Muscle of arm (tissue), 14 donors: ENCODE data around the gene KCNMB3. TPM values are rescaled to one million over a fixed set of nuclear protein-coding genes. Genes with fewer than 3 reads are reported as not detected.
"Not testable (repeated sequence)": the region's sequence is repeated elsewhere in the genome, so short reads cannot be mapped to it uniquely, and the experiment has no call there.

ENCODE experiments used
- DNase-seq: peaks from one replicate; pipeline ENCODE4 v3.0.0-alpha.2; 2013
- long read RNA-seq, 11 donors: transcript quantifications; one replicate each; lab custom pipeline, GENCODE V29; 2026
- polyA plus RNA-seq, 12 donors: library from polyadenylated mRNA; unstranded; fragments of 120-200 nt; gene quantifications; one replicate each; pipeline ENCODE4 v1.2.1, GENCODE V29; 2013; ENCODE audit not compliant: insufficient read length in 12 of 12

Gene KCNMB3
- 1 to 10 TPM in 10 of 12 donors, not detected in 2; 2.5 to 7.3 (median 4.3) TPM for polyA plus RNA-seq
- long read RNA-seq, donor 1: 0 reads
- long read RNA-seq, donor 2, partial matches to known transcripts: 0 of 1 reads
- long read RNA-seq, donor 2, other reads (novel, unspliced or antisense): 0 of 1 reads
- long read RNA-seq, donor 3, full-length matches to known transcripts: 1 of 1 reads
- long read RNA-seq, donor 3, partial matches to known transcripts: 0 of 1 reads
- long read RNA-seq, donor 3, other reads (novel, unspliced or antisense): 0 of 1 reads
- long read RNA-seq, donor 4: 0 reads
- long read RNA-seq, donor 5, partial matches to known transcripts: 6 of 9 reads
- long read RNA-seq, donor 5, other reads (novel, unspliced or antisense): 0 of 9 reads
- long read RNA-seq, donor 6: 0 reads
- long read RNA-seq, donor 7: 0 reads
- long read RNA-seq, donor 8, partial matches to known transcripts: 0 of 3 reads
- long read RNA-seq, donor 8, other reads (novel, unspliced or antisense): 0 of 3 reads
- long read RNA-seq, donor 9: 0 reads
- long read RNA-seq, donor 10, partial matches to known transcripts: 0 of 1 reads
- long read RNA-seq, donor 10, other reads (novel, unspliced or antisense): 0 of 1 reads
- long read RNA-seq, donor 11, partial matches to known transcripts: 0 of 2 reads
- long read RNA-seq, donor 11, other reads (novel, unspliced or antisense): 0 of 2 reads

GRCh38 chr3:179250803-179251476 is at the start of gene KCNMB3:
Gene KCNMB3, minus strand, starts transcription at chr3:179251114. Its CDS starts 124 bp downstream, at chr3:179250990.
- DNase-seq: no peak

GRCh38 chr3:179299999-179300613 is 49.2 kb upstream of the KCNMB3 start:
- DNase-seq: no peak

GRCh38 chr3:179299316-179299715 is 48.4 kb upstream of the KCNMB3 start:
- no peak for DNase-seq

GRCh38 chr3:179297971-179298725 is 47.2 kb upstream of the KCNMB3 start:
- no peak for DNase-seq

GRCh38 chr3:179292450-179292849 is 41.5 kb upstream of the KCNMB3 start:
- DNase-seq: no peak

- DNase-seq: no peak
These were observed 38.4 kb upstream of the KCNMB3 start for GRCh38 chr3:179289295-179289694.

- no peak for DNase-seq
These were observed 37.9 kb upstream of the KCNMB3 start for GRCh38 chr3:179288845-179289244.

- no peak for DNase-seq
These were observed 35.4 kb upstream of the KCNMB3 start for GRCh38 chr3:179286331-179286730.

- no peak for DNase-seq
These were observed 30.9 kb upstream of the KCNMB3 start for GRCh38 chr3:179281825-179282224.

GRCh38 chr3:179279837-179280236 is 28.9 kb upstream of the KCNMB3 start:
- no peak for DNase-seq

- DNase-seq: no peak
These were observed 28.2 kb upstream of the KCNMB3 start for GRCh38 chr3:179278932-179279693.

- DNase-seq: no peak
These were observed 27.2 kb upstream of the KCNMB3 start for GRCh38 chr3:179278151-179278550.

- DNase-seq: no peak
These were observed 25.8 kb upstream of the KCNMB3 start for GRCh38 chr3:179276743-179277142.

- no peak for DNase-seq
These were observed 25.1 kb upstream of the KCNMB3 start for GRCh38 chr3:179276001-179276400.

GRCh38 chr3:179274434-179274833 is 23.5 kb upstream of the KCNMB3 start:
- not testable (repeated sequence) for DNase-seq

- DNase-seq: no peak
These were observed 21.5 kb upstream of the KCNMB3 start for GRCh38 chr3:179272385-179272784.

- no peak for DNase-seq
These were observed 18.3 kb upstream of the KCNMB3 start for GRCh38 chr3:179269152-179269707.

GRCh38 chr3:179268400-179269051 is 17.6 kb upstream of the KCNMB3 start:
- no peak for DNase-seq

- peak; percentile 13 for DNase-seq
These were observed 15.8 kb upstream of the KCNMB3 start for GRCh38 chr3:179266701-179267211.
